HG02973 (cell line): ENCODE results near the gene HRC.

Experiments
- ATAC-seq: cut with Tn5 transposase; IDR thresholded peaks from one replicate; pipeline ENCODE4 v1.9.1; 2021; ENCODE audit warnings: moderate library complexity; ENCODE audit not compliant: unreplicated experiment

HRC gene

GRCh38 chr19:49117677-49118564 is 37.3 kb downstream of the HRC start:
- ATAC-seq = no peak

- no peak for ATAC-seq
Observed at GRCh38 chr19:49116544-49116943, 38.7 kb downstream of the HRC start.

DNA sequence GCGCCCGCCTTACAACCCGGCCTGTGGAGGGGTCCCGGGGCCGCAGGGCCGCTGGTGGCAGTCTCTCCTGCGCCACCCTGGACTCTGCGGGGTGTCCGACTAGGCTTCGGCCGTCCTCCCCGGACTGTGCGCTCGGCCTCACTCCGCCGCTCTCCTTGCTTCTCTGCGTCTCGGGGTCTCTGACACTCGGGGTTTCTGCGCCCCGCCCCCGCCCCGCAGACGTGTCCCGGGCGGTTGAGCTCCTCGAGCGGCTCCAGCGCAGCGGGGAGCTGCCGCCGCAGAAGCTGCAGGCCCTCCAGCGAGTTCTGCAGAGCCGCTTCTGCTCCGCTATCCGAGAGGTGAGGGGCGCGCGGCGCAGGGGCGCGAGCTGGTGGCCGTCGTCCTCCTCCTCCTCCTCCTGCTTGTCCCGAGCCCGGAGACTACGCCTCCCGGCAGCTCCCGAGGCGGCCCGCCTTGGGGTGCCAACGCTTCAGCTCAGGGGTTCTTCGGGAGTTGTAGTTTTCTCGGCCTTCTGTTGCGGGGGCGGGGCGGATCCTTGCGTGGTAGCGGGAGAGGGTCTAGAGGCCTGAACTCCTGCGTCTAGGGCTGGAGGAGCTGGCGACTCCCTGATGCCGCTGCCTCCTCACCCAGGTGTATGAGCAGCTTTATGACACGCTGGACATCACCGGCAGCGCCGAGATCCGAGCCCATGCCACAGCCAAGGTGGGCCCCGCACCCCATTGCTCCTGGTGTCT is 40.4 kb downstream of the HRC start:
- peak; percentile 3 for ATAC-seq

GRCh38 chr19:49113762-49114629 is 41.2 kb downstream of the HRC start, which contains the start of gene LIN7B:
Gene LIN7B, plus strand, starts transcription at chr19:49114370. Its CDS starts 35 bp downstream, at chr19:49114405.
- peak; percentile 45 for ATAC-seq

DNA sequence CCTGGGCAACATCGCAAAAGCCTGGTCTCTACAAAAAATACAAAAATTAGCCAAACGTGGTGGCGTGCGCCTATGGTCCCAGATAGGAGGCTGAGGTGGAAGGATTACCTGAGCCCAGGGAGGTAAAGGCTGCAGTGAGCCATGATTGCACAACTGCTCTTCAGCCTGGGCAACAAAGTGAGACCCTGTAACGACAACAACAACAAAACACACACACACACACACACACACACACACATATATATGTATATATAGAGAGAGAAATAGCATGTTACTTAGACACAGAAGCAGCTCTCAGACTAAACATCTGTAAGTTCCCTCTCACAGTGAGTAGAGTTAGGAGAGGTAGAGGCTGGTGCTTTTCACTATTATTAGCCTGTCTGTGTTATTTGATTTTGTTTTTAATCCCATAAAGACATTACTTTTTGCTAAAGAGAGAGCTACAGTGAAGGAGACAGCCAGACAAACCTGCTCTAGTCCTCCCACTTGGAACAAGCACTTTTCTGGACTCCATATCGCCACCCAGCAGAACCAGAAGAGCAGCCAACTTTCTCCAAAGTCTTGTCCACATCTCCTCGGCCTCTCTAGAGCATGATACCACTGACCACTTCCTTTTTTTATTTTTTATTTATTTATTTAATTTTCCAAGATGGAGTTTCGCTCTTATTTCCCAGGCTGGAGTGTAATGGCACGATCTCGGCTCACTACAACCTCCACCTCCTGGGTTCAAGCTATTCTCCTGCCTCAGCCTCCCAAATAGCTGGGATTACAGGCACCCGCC is 43.8 kb downstream of the HRC start:
- ATAC-seq = no peak

- ATAC-seq = no peak
Observed at GRCh38 chr19:49110567-49110966, 44.6 kb downstream of the HRC start.

DNA sequence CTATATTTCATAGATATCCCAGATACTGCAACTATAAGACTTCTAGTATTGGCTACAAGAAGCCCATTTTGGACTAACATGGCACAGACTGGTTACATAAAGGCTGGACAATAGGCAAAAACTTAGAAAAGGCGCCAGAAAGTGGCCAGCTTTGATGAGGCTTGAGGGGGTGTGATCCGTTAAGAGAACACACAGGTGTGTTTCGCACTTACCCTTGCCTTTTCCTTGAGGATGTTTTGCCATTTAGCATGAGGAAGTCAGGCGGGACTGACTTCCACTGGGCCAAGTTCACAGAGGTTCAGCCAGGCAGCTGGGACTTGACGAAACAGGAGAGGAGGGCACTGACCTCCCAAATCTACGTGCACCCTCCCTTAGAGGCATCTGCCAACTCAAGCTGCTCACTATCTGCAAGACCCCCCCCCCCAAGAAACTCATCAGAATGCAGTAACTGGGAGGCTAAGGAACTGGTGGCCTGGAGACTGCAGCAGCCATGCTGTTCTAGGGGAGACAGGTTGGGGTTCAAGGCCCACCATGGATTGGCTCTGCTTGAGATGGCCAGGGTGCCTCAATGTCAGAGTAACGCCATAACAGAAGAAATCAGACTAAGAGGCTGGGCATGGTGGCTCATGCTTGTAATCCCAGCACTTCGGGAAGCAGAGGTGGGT is 45.5 kb downstream of the HRC start:
- no peak for ATAC-seq

DNA sequence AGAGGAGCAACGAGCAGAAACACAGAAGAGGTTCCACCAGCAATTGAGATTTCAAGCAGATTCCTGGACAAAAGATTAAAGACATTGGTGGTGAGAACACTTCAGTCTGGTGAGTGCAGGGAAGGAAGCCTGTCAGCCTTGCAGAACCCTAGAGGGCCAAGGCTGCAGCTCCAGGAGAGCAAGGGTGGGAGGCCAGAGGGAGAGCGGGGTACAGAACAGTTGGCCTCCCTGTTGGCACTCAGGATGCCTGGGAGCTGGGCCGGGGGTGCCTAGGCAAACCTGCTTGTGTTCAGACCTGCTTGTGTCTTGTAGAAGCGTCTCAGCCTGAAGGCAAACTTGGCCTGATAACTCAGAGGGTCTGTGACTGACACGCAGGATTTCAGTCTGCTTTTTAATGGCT is 46.1 kb downstream of the HRC start:
- ATAC-seq = no peak

DNA sequence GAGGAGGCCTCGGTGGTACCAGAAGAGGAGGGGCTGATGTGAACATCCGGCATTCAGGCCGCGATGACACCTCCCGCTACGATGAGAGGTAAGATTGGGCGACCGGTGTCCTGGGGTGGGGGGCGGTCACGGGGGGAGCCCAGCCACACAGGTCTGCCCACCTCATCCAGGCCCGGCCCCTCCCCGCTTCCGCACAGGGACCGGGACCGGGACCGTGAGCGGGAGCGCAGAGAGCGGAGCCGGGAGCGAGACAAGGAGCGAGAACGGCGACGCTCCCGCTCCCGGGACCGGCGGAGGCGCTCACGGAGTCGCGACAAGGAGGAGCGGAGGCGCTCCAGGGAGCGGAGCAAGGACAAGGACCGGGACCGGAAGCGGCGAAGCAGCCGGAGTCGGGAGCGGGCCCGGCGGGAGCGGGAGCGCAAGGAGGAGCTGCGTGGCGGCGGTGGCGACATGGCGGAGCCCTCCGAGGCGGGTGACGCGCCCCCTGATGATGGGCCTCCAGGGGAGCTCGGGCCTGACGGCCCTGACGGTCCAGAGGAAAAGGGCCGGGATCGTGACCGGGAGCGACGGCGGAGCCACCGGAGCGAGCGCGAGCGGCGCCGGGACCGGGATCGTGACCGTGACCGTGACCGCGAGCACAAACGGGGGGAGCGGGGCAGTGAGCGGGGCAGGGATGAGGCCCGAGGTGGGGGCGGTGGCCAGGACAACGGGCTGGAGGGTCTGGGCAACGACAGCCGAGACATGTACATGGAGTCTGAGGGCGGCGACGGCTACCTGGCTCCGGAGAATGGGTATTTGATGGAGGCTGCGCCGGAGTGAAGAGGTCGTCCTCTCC is 47.4 kb downstream of the HRC start:
- ATAC-seq = no peak

DNA sequence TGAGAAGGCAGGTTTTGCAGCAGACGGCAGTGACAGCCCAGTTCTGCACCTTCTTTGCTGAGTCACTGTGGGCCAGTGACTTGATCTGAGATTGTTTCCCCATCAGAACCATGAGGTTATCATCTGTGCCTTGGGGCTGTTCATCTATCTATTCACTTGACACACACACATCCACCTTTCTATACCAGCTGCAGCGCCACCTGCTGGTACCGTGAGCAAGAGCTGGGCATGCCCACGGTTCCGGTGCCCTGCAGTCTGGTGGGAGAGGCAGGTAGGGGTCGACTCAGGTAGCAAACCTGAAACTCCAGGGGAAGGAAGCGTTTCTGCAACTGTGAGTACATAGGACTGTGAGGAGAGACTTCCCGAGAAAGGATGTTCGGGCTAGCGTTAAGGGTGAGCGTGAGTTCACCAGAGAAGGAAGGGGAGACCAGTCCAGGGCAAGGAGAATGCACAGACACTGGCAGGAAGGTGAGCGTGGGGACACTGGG is 48.5 kb downstream of the HRC start:
- ATAC-seq = no peak

- no peak for ATAC-seq
Observed at GRCh38 chr19:49104229-49104864, 50.8 kb downstream of the HRC start.

- no peak for ATAC-seq
Observed at GRCh38 chr19:49103331-49104085, 51.7 kb downstream of the HRC start.

DNA sequence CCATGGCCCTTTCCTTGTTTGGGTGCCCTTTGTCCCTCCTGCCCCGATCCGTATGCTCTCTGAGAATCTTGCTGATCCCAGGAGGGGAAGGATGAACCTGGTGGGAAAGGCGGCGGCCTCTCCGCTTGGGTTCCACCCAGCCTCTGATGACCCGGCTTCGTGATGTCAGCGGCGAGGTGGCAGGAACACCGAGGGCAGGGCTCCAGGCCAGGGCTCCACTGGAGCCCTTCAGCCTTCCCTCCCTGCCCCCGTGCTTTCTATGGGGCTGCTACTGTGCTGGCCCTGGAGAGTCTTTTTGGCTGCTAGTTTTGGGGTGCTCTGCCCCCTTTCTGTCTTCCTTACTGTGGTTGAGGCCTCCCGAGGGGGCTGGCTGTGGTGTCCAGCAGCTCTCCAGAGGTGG is 52.9 kb downstream of the HRC start:
- ATAC-seq = no peak
